Middle frontal gyrus (tissue), 1 donor: ENCODE data around the gene ZFP91.

Experiments used
- DNase-seq: peaks from one replicate; pipeline ENCODE4 v3.0.0-alpha.2; 2015; ENCODE audit warnings: low spot score; ENCODE audit errors: extremely low spot score

Gene ZFP91

GRCh38 chr11:58580311-58580710, 1.4 kb downstream of the ZFP91 start:
- no peak for DNase-seq

- DNase-seq = no peak
Measured at GRCh38 chr11:58582437-58582836, 3.6 kb downstream of the ZFP91 start.

- no peak for DNase-seq
Measured at GRCh38 chr11:58586998-58587397, 8.1 kb downstream of the ZFP91 start.

- no peak for DNase-seq
Measured at GRCh38 chr11:58591659-58592058, 12.8 kb downstream of the ZFP91 start.

- no peak for DNase-seq
Measured at GRCh38 chr11:58592760-58593472, 14.1 kb downstream of the ZFP91 start.

- DNase-seq = no peak
Measured at GRCh38 chr11:58594826-58595225, 16.0 kb downstream of the ZFP91 start.

- DNase-seq = no peak
Measured at GRCh38 chr11:58596621-58597020, 17.8 kb downstream of the ZFP91 start.

GRCh38 chr11:58597486-58598144, 18.8 kb downstream of the ZFP91 start:
- no peak for DNase-seq

- no peak for DNase-seq
Measured at GRCh38 chr11:58600510-58600909, 21.6 kb downstream of the ZFP91 start.

- no peak for DNase-seq
Measured at GRCh38 chr11:58606930-58607714, 28.3 kb downstream of the ZFP91 start.

- no peak for DNase-seq
Measured at GRCh38 chr11:58608331-58608730, 29.5 kb downstream of the ZFP91 start.

GRCh38 chr11:58609723-58610122, 30.9 kb downstream of the ZFP91 start:
- no peak for DNase-seq

GRCh38 chr11:58613228-58613627, 34.4 kb downstream of the ZFP91 start:
- no peak for DNase-seq

- DNase-seq = no peak
Measured at GRCh38 chr11:58615559-58615958, 36.7 kb downstream of the ZFP91 start.

GRCh38 chr11:58616594-58616993, 37.7 kb downstream of the ZFP91 start:
- DNase-seq = no peak

GRCh38 chr11:58617976-58618557, 39.2 kb downstream of the ZFP91 start:
- no peak for DNase-seq

GRCh38 chr11:58621586-58622262, 42.9 kb downstream of the ZFP91 start:
- no peak for DNase-seq

GRCh38 chr11:58622344-58622743, 43.5 kb downstream of the ZFP91 start, which contains the start of gene CNTF:
Gene CNTF (plus strand): TSS chr11:58622665. CDS start chr11:58622753, 88 bp downstream.
- no peak for DNase-seq

- no peak for DNase-seq
Measured at GRCh38 chr11:58625086-58625485, 46.2 kb downstream of the ZFP91 start.

- no peak for DNase-seq
Measured at GRCh38 chr11:58625826-58626460, 47.1 kb downstream of the ZFP91 start.
